GM12891 (cell line): ENCODE results near the gene ROBO2.

Experiments used
- PAX5 ChIP-seq: IDR thresholded peaks from 2 replicates; pipeline ENCODE4 v1.6.1; 2011; ENCODE audit warnings: low read length, moderate library complexity, mild to moderate bottlenecking; ENCODE audit not compliant: insufficient read depth, severe bottlenecking
- POLR2A ChIP-seq: IDR thresholded peaks from 2 replicates; pipeline ENCODE4 v1.6.1; 2011; ENCODE audit warnings: low read depth, low read length, control low read depth
- POLR2AphosphoS5 ChIP-seq: IDR thresholded peaks from 2 replicates; pipeline ENCODE4 v1.6.1; 2011; ENCODE audit warnings: low read depth, low read length, control low read depth
- POU2F2 ChIP-seq: IDR thresholded peaks from 2 replicates; pipeline ENCODE4 v1.6.1; 2011; ENCODE audit warnings: low read depth, mild to moderate bottlenecking, control low read depth, low read length, moderate library complexity
- SPI1 ChIP-seq: IDR thresholded peaks from 2 replicates; pipeline ENCODE4 v1.6.1; 2011; ENCODE audit warnings: low read depth, low read length, control low read depth
- TAF1 ChIP-seq: IDR thresholded peaks from 2 replicates; pipeline ENCODE4 v1.6.1; 2011; ENCODE audit warnings: low read depth, low read length, control low read depth

GRCh38 chr3:77096145-77096544, 56.2 kb downstream of the ROBO2 start:
- no peak for TF ChIP-seq POLR2A
- TF ChIP-seq TAF1 = no peak
- TF ChIP-seq PAX5 = no peak
- no peak for TF ChIP-seq POLR2AphosphoS5
- no peak for TF ChIP-seq POU2F2
- TF ChIP-seq SPI1 = no peak
